Amniotic epithelial cell (primary cell): Measurements from ENCODE around the gene ATP1A1.

Experiments used
- DNase-seq: peaks from one replicate; pipeline ENCODE4 v3.0.0-alpha.2; 2010; ENCODE audit warnings: low read depth

The ATP1A1 gene

GRCh38 chr1:116440731-116441130, 67.7 kb downstream of the ATP1A1 start:
- no peak for DNase-seq

GRCh38 chr1:116445534-116445933, 72.5 kb downstream of the ATP1A1 start:
- DNase-seq: no peak

GRCh38 chr1:116446686-116447085, 73.6 kb downstream of the ATP1A1 start:
- DNase-seq: no peak

GRCh38 chr1:116448785-116449385, 75.8 kb downstream of the ATP1A1 start:
- peak; percentile 2 for DNase-seq

GRCh38 chr1:116449578-116449977, 76.5 kb downstream of the ATP1A1 start:
- DNase-seq: no peak

GRCh38 chr1:116451702-116452101, 78.7 kb downstream of the ATP1A1 start:
- DNase-seq: no peak

- no peak for DNase-seq
These were observed 80.4 kb downstream of the ATP1A1 start for GRCh38 chr1:116453481-116453880.

GRCh38 chr1:116453906-116454305, 80.9 kb downstream of the ATP1A1 start:
- DNase-seq: peak; percentile 62
